NCI-H460 (cell line): ENCODE measurements around the gene PIP5K1A. TPM values are rescaled to one million over a fixed set of nuclear protein-coding genes. Genes with fewer than 3 reads are reported as not detected.
"Not testable (repeated sequence)": the region's sequence is repeated elsewhere in the genome, so short reads cannot be mapped to it uniquely, and the experiment has no call there.

Experiments
- DNase-seq: peaks from one replicate; pipeline ENCODE4 v3.0.0-alpha.2; 2016; ENCODE audit warnings: low read depth; ENCODE audit errors: extremely low read depth
- total RNA-seq: library from RNA; depleted of rRNA; stranded (reverse); fragments of >200 nt; shearing (Covaris generic); gene quantifications from 2 replicates; pipeline ENCODE4 v1.2.3, GENCODE V29; 2014

PIP5K1A gene
- total RNA-seq, 1 experiment from 2014 or later: 119 TPM

DNA sequence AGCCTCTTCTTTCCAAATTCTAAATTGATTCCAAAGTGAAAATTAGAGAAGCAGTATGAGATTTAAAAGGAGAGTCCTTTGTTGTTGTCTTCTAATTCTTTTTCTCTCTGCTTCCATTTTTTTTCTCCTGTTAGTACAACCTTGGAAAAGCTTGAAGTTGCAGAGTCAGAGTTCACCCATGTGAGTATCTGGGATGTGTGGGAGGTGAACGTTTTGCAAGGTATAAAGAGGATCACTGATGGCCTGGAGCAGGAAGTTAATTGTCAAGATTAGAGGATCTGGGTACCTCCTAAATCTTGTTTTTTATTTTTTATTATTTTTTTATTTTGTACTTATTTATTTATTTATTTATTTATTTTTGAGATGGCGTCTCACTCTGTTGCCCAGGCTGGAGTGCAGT lies 48.4 kb downstream of the PIP5K1A start:
- DNase-seq: no peak

DNA sequence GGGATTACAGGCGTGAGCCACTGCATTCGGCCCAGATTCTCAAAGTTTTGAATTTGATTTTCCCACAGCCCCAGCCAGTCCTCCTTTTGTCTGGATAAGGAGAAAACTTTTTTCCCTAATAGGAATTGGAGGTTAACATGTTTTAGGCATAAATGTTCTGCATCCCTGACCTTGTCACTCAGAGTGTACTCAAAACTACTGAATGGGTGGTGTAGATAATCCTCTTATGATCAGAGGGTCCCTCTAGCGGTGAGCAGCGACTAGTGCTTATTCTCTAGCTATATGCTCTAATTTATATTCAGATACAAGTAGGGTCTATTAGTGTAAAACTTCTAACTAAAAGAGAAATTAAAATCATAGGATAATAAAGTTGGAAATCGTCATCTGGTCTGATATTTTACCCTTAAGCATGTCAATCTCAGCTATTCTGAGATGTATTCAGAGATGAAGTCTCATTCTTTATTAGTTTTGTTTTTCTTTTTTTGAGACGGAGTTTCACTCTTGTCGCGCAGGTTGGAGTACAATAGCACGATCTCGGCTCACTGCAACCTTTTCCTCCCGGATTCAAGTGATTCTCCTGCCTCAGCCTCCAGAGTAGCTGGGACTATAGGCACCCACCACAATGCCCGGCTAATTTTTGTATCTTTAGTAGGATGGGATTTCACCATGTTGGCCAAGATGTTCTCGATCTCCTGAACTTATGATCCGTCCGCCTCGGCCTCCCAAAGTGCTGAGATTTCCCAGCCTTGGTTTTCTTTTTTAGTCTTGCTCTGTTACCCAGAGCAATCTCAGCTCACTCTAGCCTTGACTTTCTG lies 53.5 kb downstream of the PIP5K1A start:
- DNase-seq: peak; percentile 78

DNA sequence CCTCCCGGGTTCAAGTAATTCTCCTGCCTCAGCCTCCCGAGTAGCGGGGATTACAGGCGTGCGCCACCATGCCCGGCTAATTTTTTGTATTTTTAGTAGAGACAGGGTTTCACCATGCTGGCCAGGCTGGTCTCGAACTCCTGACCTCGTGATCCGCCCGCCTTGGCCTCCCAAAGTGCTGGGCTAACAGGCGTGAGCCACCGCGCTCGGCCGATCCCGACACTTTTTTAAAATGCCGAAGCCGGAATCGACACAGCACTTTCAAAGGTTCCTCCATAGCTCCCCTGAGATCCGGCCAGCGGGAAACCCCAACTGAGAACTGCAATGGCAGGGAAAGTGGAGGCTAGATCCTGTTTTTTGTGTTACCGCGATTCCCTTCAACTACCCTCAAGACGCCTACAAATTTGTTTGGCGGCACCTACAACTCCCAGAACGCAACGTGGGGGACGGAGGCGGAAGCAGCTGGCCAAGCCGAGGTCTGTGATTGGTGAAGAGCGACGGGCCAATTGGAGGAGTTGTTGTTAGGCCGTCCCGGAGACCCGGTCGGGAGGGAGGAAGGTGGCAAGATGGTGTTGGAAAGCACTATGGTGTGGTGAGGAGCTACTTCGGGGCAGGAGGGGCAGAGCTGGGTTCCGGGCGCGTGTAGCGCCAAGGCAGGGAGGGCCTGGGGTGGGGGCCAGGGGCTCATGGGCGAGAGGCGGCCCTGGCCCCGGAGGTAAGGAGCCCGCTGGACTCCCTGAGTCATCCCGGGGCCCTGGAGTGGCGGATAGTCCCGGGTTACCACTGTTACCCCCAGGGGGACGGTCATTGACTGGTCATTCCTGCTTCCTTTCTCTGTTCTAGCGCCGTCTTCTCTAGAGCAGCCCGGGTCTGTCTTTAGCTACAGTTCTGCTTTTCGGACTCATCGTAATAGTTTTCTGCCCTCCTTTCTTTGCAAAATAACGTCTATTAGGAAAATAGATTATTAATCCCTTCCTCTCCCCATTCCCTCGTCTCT lies 56.2 kb downstream of the PIP5K1A start, which contains the start of gene PSMD4:
TSS of gene PSMD4 (plus strand) at position 518 of the 997 bp plus-strand sequence. CDS start at position 567, 49 bp downstream.
- DNase-seq: peak; percentile 99

DNA sequence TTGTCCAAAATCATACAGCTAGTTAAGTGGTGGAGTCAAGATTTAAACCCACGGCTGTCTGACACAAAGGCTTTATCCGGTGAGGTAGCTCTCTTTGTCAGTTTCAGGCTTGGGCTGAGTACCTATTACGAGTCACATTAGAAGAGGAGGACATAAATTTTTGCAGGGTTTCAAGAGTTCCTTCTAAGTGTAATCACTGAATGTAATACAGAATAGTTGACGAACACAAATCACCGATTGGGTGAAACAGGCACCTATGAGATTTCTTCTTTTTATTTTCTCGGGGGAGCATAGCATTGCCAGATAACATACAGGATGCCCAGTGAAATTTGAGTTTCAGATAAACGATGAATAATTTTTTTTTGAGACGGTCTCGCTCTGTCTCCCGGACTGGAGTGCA lies 57.0 kb downstream of the PIP5K1A start:
- DNase-seq: no peak

DNA sequence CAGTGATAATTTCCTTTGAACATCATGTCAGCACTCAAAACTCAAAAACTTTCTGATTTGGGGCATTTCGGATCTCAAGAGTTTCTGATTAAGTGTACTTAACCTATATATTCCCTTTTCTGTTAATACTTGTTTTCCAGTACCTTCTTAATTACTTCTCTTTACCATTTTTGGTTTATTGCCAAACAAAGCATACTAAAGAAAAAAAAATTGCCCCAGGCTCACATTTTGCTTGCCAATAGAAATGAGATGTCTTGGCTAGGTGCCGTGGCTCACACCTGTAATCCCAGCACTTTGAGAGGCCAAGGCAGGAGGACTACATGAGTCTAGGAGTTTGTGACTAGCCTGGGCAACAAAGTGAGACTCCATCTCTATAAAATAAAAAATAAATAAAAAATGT lies 61.0 kb downstream of the PIP5K1A start:
- no peak for DNase-seq

DNA sequence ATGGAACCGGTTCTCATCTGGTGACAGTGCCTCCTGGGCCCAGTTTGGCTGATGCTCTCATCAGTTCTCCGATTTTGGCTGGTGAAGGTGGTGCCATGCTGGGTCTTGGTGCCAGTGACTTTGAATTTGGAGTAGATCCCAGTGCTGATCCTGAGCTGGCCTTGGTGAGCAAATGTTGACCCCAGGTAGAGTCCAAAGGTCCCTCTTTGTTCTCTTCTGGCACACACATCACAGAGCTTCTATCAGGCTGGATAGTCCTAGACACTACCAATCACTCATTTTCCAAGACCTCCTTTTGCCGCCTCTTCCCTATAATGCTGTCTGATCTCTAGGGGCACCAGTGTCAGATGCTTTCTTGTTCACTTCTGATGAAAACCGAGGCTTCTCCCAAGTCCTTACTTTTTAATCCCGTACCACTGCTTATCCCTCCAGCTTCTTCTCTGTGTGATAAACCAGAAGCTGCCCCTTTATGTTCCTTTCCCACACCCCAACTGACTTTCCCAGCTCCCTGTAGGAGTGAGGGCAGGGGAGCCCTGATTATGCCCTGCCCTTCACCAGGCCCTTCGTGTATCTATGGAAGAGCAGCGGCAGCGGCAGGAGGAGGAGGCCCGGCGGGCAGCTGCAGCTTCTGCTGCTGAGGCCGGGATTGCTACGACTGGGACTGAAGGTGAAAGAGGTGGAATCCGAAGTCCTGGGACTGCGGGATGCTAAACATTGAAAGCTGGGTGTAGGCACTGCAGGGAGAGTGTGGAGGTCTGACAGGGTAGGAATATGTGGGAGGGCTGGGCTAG lies 67.3 kb downstream of the PIP5K1A start:
- no peak for DNase-seq

DNA sequence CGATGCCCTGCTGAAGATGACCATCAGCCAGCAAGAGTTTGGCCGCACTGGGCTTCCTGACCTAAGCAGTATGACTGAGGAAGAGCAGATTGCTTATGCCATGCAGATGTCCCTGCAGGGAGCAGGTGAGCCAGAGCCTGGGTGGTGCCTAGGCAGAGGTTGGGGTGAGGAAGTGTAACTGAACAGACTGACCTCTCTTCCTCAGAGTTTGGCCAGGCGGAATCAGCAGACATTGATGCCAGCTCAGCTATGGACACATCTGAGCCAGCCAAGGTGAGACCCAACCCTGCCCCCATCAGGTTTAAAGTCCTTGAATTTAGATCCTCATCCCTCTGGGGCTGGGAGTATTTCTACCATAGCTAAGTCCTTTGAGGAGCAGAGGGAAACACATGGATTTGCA lies 68.0 kb downstream of the PIP5K1A start:
- DNase-seq: no peak

DNA sequence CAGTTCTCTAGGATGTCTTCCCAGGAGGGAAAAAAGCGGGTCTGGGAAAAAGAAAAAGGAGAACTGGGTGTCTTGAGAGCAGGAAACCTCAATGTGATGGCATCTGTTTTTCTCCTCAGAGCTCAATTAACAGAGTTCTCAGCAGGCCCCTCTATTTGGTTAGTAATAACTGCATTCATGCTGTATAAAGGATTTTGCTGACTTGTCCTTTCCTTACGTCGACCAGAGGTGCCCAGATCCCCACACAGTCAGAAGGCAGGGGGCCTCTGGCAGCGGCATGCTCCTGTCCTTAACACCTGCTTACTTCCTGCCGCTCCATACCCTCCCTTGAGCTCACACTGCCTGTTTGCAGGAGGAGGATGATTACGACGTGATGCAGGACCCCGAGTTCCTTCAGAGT lies 68.5 kb downstream of the PIP5K1A start:
- DNase-seq: no peak

DNA sequence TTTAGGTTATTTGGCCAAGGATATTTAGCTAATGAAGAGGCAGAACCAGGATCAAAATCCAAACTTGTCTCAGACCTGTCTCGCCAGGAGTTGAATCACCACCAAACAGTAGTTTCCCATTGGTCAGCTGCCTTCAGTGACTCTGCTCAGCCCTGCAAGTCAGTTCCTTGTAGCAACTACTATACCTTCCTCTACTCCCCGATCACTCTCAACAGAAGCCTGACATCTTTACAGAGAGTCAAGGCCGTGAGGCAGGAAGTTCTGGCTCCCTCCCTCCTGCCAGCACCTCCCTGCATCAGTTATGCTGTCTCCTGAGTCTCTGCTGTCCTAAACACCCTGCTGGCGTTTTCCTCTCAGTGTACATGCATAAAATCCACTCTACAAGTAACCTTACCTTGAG lies 69.4 kb downstream of the PIP5K1A start:
- DNase-seq: no peak

DNA sequence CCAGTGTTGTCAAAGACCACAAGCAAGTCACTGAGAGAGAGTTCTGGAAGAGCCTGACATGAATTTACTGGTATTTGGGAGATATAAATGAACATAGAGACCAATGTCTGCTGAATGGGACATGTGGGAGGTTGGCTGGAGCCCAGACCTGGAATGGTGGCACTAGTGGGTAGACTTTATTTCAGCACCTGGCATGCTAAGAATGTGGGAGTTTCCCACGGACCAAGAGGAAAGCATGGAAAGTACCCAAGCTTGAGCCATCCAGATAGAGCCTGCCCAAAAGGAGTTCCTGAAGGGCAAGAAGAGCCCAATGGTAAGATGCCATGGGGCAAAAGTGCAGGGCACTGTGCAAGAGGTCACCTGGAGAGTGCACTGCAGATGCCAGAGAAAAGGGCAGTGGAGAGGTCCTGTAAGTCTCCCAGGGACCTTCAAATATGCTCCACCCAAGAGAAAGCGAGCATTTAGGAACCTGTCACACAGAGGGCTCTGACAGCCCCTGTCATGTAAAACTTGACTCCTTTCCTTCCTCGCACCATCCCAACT lies 75.6 kb downstream of the PIP5K1A start:
- no peak for DNase-seq

DNA sequence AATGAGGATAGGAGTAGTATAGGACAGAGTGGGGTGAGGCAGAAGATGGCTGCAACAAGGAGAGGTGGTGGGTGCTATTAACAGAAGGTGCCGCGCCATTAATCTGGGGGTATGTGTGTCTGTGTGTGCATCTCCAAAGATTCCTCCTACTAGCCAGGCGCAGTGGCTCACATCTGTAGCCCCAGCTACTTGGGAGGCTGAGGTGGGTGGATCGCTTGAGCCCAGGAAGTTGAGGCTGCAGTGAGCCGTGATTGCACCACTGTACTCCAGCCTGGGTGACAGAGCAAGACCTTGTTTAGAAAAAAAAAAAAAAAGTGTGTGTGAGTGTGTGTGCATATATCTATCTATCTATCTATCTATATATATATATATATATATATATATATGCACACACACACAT lies 77.0 kb downstream of the PIP5K1A start:
- not testable (repeated sequence) for DNase-seq

DNA sequence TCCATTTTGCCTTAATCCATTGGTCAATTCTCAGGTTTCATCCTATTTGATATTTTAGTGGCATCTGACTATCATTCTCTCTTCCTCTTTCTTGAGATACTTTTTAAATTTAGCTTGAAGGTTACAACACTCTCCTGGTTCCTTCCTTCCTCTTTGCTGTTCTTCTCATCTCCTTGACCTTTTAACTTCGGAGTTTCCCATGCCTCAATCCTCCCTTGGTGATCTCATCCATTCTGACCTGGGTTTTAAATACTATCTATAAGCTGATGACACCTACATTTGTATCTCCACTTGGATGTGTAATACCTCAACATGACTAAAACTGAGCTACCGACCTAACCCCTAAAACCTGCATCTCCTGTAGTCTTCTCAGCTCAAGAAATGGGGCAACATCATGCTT lies 78.9 kb downstream of the PIP5K1A start:
- DNase-seq: no peak

DNA sequence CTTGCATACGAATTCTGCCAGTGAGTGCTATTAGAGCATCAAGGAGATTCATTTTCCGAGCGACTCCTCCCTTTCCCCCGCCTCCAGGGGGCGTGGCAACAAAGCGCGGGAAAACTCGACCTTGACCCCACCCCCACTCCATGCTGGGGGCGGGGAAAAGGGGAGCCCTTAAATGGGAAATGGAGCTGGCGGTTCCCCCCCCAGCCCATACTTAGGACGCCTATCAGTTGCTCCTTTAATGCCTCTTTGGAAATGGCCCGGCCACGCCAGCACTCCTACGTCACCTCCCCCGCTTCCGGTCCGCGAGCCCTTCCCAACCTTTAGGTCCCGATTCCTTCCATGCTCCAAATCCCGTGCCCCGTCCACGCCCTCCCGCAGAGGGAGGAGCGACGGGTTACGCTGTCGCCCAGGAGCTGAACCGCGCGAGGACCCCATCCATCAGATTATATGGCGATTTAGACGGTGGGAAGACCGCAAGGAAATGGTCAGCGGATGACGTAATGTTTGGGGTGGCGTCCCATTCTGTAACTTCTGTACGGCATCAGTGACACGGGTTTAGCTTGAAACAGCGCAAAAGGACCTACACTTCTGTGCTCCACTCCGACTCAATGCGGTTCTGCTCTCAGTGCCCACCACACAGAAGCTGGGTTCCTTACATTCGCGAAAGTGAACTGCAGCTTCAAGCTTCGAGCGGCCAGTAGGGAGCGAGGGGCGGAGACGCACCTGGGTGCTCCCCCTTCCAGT lies 83.0 kb downstream of the PIP5K1A start:
- DNase-seq: peak; percentile 100

DNA sequence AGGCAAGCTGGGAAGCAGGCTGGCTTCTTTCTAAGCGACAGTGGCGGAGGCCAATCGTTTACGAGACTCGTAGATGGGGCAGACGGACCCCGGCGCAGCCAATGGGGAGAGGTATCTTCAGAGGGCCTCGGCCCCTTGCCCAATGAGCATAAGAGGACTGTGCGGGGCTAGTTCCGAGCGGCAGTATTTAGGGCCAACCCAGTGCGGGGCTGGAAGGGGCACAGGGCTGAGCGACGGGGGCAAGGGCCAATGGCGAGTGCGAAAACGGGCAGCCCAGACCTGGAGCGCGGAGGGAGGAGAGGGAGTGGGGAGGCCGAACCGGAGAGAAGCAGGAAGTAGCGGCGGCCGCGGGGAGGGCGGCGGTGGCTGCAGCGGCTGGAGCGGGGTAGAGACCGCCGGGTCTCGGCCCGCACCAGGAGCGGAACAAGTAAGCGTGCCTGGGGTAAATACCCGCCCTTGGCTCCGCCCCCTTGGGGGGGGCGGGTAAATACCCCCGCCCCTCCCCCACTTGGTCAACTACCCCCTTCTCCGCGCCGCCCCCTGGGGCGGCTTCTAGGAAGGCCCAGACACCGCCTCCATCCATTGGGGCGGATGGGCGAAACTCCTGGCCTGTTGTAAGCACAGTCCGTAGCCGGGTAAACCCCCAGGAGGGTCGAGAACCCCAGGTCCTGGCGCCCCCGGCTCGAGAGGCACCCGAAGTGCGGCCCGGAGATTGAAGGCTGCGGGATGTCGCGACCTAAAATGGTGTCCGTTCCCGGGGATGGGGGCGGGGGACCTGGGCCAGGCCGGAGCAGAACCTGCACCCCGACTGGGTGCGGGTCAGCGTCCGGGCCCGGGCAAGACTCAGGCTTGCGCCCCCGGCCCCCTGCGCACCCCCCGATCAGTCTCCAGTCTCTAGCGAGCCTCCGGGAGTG lies 83.9 kb downstream of the PIP5K1A start, which contains the start of gene ZNF687:
TSS of gene ZNF687 (plus strand) at position 331 of the 914 bp plus-strand sequence. CDS start 3,993 bp downstream, outside the sequence.
- DNase-seq: peak; percentile 100

DNA sequence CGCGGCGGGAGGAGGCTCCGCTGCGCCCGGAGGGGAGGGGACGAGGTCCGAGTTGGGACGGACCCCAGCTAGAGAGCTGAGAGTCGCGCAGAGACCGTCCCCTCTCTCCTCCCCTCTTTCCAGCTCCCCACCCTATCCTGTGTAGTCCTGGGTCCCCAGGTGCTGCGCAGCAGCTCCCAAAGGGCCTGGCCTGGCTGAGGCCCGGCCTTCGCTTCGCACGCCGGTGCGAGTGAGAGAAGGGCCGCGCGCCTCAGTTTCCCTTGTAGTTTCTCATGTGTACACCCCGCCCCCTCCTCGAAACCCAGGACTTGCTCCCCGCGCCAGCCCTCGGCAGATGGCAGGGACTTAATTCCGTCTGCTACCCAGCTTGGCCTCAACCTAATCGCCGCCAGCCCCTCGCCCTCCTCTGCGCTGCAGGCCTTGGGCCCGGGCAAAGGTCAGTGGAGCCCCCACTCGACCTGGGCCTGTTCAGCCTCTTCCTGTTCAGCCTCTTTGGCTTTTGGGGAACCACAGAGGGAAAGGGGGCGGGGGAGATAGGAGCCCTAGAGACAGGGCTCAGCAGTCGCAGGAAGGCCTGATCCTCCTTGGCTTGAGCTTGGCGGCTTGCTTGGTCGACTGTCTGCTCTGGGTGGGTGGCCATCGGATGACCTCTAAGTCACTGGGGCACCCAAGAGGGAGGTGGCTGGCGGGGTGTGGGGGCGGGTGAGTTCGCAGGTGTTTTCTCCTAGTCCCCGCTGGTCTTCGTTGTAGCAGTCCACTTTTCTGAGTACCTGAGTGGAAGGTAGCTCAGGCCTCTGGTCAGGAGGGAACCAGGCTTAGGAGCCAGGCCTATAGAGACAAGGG lies 84.8 kb downstream of the PIP5K1A start:
- no peak for DNase-seq

DNA sequence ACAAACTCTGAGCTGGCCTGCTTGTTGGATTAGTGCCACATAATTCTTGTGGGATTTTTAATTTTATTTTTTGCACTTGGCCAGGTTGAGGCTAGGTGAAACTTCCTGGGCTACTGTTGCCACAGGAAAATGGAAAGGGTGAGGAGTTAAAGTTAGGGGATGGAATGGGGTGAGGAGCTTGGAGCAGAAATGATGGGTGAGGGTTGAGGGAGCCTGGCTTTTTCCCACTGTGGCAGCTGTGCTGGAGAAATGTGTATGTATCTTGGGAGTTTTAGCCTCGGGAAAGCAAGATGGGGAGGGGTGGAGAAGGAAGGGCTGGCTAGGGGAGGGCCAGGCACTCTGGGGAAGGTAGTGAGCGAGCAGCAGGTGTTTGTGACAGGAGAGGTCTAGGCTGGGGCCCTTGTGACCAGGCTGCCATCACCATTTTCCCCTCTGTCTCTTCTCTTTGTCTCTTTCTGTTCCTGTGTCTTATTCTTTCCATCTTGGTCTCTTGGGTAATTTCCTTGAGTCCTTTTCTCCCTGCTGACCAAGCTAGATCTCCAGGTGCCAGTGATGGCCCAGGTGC lies 85.7 kb downstream of the PIP5K1A start:
- no peak for DNase-seq
